Measurements from ENCODE around the gene SMIM9.
A peak's percentile ranks its signal among the peaks of the same experiment; 100 is the strongest.

The SMIM9 gene

DNA sequence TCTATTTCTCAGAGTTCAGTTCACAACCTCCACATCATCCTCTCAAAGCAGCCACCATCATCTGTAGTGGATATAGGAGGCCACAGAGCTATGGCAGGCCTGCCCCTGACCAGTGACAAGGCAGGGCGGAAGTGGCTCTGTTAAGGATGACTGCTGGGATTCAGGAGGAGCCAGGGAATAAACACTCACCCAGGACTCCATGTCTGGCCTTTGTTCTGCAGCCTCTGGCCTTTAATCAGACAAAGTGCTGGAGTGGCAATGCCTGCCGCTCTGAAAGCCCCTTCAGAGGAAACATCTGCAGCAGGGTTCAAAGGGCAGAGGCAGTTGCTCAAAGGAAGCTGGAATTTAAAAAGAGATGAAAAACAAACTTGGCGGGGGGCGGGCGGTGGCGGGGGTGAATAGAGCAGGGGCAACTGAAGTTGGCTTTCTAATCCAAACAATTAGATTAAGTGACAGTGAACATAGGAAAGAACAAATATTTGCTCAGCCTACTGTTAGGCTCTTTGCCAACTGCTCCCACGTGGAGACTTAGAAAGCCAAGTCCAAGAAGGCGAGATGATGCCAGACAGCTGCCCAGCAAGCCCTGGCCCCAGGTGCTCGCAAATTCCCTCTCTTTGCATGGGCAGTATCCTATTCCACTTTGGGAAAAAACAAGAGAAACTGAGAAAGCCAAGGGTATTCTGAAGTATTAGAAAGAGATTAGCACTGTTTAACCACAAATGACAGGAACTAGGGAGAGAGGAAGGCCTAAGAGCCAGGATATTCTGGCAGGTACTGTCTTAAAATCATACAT, 34.7 kb downstream of the SMIM9 start:
- no peak overlapping the region for H3K14ac ChIP-seq (ENCODE audit: low read length)
- no peak overlapping the region for H2BK15ac ChIP-seq (ENCODE audit: low read length)
- peaks cover 11 to 13% of the 10 kb centered on the region in 2 donors for H3K4me1 ChIP-seq (ENCODE audit: control insufficient read depth in 2 of 2, insufficient read depth in 1 of 2, low read depth in 1 of 2, low read length in 2 of 2)
- H2BK5ac ChIP-seq (ENCODE audit: low read length) = no peak overlapping the region
- no peak overlapping the region for H2BK120ac ChIP-seq (ENCODE audit: low read depth, low read length)
- no peak overlapping the region for H3K27ac ChIP-seq (replicated peaks; ENCODE audit: low read length)
- H3K36me3 ChIP-seq (replicated peaks in 1 of 2; ENCODE audit: control insufficient read depth in 2 of 2, insufficient read depth in 2 of 2, low read length in 2 of 2) = no peaks in the 10 kb centered on the region
- no peak overlapping the region for H3K23ac ChIP-seq (ENCODE audit: low read depth, low read length, poor library complexity)
- H3K4me3 ChIP-seq (ENCODE audit: low read length in 2 of 2) = no peak overlapping the region
- H3K4ac ChIP-seq (ENCODE audit: low read length) = no peak overlapping the region
- H3K4me2 ChIP-seq (ENCODE audit: insufficient read depth, low read length, poor library complexity, severe bottlenecking) = no peak overlapping the region
- peak; percentile 55 for DNase-seq (ENCODE audit: low spot score)
- H3K79me1 ChIP-seq (ENCODE audit: low read depth, low read length) = no peaks in the 10 kb centered on the region
- H2AFZ ChIP-seq (ENCODE audit: low read length) = no peak overlapping the region
- WGBS, 2 donors (ENCODE audit: extremely low coverage in 2 of 2, insufficient read length in 2 of 2, insufficient replicate concordance in 1 of 2) = no CpG with 5 or more reads among the region's 9 CpGs
- no peak overlapping the region for H2BK12ac ChIP-seq (ENCODE audit: low read length)
- H3K9ac ChIP-seq (ENCODE audit: low read depth, low read length, poor library complexity) = no peak overlapping the region
- H4K8ac ChIP-seq (ENCODE audit: low read depth, low read length) = no peak overlapping the region
- H3K27me3 ChIP-seq (ENCODE audit: control insufficient read depth in 3 of 3, insufficient read depth in 3 of 3, low read depth in 1 of 3, low read length in 3 of 3) = peaks cover 0 to 80% (median 35%) of the 10 kb centered on the region in 3 experiments
- no peak overlapping the region for H3K18ac ChIP-seq (ENCODE audit: low read length)
- H3K9me3 ChIP-seq (replicated peaks in 1 of 2; ENCODE audit: control insufficient read depth in 2 of 2, insufficient read depth in 1 of 2, low read depth in 1 of 2, low read length in 2 of 2) = no peaks in the 10 kb centered on the region
- no peak overlapping the region for H2AK5ac ChIP-seq (ENCODE audit: low read depth, low read length)
- no peak overlapping the region for H4K91ac ChIP-seq (ENCODE audit: low read depth, low read length, poor library complexity)

DNA sequence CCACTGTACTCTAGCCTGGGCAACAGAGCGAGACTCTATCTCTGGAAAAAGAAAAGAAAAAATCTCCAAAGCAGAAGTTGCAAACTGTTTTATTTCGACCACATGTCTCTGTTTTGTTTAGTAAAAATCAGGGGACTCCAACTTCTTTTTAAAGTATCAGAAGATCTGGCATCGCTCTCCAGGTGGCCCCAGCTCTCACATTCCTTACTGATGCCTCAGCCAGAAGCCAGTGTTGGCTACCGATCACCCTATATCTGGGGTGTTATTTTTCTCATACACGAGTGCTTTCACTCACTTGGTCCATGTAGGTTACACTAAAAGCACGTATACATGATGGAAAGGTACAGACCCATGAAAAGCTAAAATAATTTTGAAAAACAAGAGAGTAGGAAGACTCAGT, 37.5 kb downstream of the SMIM9 start:
- no peak overlapping the region for H3K9ac ChIP-seq (ENCODE audit: low read depth, low read length, poor library complexity)
- DNase-seq (ENCODE audit: low spot score) = no peak
- H2BK12ac ChIP-seq (ENCODE audit: low read length) = no peak overlapping the region

DNA sequence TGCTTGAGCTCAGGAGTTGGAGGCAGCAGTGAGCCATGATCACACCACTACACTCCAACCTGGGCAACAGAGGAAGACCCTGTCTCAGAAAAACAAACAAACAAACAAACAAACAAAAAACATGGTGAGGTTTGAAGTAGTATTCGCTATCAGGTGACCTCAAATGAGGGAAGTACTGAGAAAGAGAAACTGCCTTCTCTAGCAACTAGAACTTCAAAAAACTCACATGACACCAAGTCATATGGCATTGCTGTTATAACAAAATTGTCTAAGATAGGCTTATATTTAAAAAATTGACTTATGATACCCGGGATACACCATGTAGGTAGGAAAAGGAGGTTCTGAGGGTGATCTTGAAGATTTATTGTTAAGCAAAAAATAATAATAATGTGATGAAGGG, 39.4 kb downstream of the SMIM9 start:
- no peak overlapping the region for H4K91ac ChIP-seq (ENCODE audit: low read depth, low read length, poor library complexity)
- H3K27ac ChIP-seq (replicated peaks; ENCODE audit: low read length) = no peak overlapping the region
- H2BK120ac ChIP-seq (ENCODE audit: low read depth, low read length) = no peak overlapping the region
- no peak overlapping the region for H3K23ac ChIP-seq (ENCODE audit: low read depth, low read length, poor library complexity)
- no peak overlapping the region for H3K9ac ChIP-seq (ENCODE audit: low read depth, low read length, poor library complexity)
- H3K4me1 ChIP-seq (ENCODE audit: control insufficient read depth in 2 of 2, insufficient read depth in 1 of 2, low read depth in 1 of 2, low read length in 2 of 2) = peaks cover 7% of the 10 kb centered on the region in 2 donors
- H4K8ac ChIP-seq (ENCODE audit: low read depth, low read length) = no peak overlapping the region
- WGBS, 2 donors (ENCODE audit: extremely low coverage in 2 of 2, insufficient read length in 2 of 2, insufficient replicate concordance in 1 of 2) = no CpG with 5 or more reads among the region's 2 CpGs
- H3K9me3 ChIP-seq (replicated peaks in 1 of 2; ENCODE audit: control insufficient read depth in 2 of 2, insufficient read depth in 1 of 2, low read depth in 1 of 2, low read length in 2 of 2) = no peaks in the 10 kb centered on the region
- H2BK12ac ChIP-seq (ENCODE audit: low read length) = no peak overlapping the region
- H3K18ac ChIP-seq (ENCODE audit: low read length) = no peak overlapping the region
- H3K14ac ChIP-seq (ENCODE audit: low read length) = no peak overlapping the region
- no peaks in the 10 kb centered on the region for H3K36me3 ChIP-seq (replicated peaks in 1 of 2; ENCODE audit: control insufficient read depth in 2 of 2, insufficient read depth in 2 of 2, low read length in 2 of 2)
- no peaks in the 10 kb centered on the region for H3K79me1 ChIP-seq (ENCODE audit: low read depth, low read length)
- no peak overlapping the region for H2BK15ac ChIP-seq (ENCODE audit: low read length)
- H2AK5ac ChIP-seq (ENCODE audit: low read depth, low read length) = no peak overlapping the region
- no peak overlapping the region for H2AFZ ChIP-seq (ENCODE audit: low read length)
- H3K4ac ChIP-seq (ENCODE audit: low read length) = no peak overlapping the region
- H3K27me3 ChIP-seq (ENCODE audit: control insufficient read depth in 3 of 3, insufficient read depth in 3 of 3, low read depth in 1 of 3, low read length in 3 of 3) = peaks cover 0 to 79% (median 1%) of the 10 kb centered on the region in 3 experiments
- H3K4me3 ChIP-seq (ENCODE audit: low read length in 2 of 2) = no peak overlapping the region
- no peak overlapping the region for H3K4me2 ChIP-seq (ENCODE audit: insufficient read depth, low read length, poor library complexity, severe bottlenecking)
- DNase-seq (ENCODE audit: low spot score) = no peak
- no peak overlapping the region for H2BK5ac ChIP-seq (ENCODE audit: low read length)

More for the DNA sequence above, 37.5 kb downstream of the SMIM9 start:
- no peak overlapping the region for H3K4me3 ChIP-seq (ENCODE audit: low read length in 2 of 2)
- no peak overlapping the region for H3K14ac ChIP-seq (ENCODE audit: low read length)
- no peak overlapping the region for H2AFZ ChIP-seq (ENCODE audit: low read length)
- no peak overlapping the region for H3K4me2 ChIP-seq (ENCODE audit: insufficient read depth, low read length, poor library complexity, severe bottlenecking)
- H3K4ac ChIP-seq (ENCODE audit: low read length) = no peak overlapping the region
- H3K27ac ChIP-seq (replicated peaks; ENCODE audit: low read length) = no peak overlapping the region
- H3K18ac ChIP-seq (ENCODE audit: low read length) = no peak overlapping the region
- H3K9me3 ChIP-seq (replicated peaks in 1 of 2; ENCODE audit: control insufficient read depth in 2 of 2, insufficient read depth in 1 of 2, low read depth in 1 of 2, low read length in 2 of 2) = no peaks in the 10 kb centered on the region
- H3K23ac ChIP-seq (ENCODE audit: low read depth, low read length, poor library complexity) = no peak overlapping the region
- no peak overlapping the region for H4K8ac ChIP-seq (ENCODE audit: low read depth, low read length)
- peaks cover 0 to 79% (median 13%) of the 10 kb centered on the region in 3 experiments for H3K27me3 ChIP-seq (ENCODE audit: control insufficient read depth in 3 of 3, insufficient read depth in 3 of 3, low read depth in 1 of 3, low read length in 3 of 3)
- H2BK5ac ChIP-seq (ENCODE audit: low read length) = no peak overlapping the region
- no peak overlapping the region for H2AK5ac ChIP-seq (ENCODE audit: low read depth, low read length)
- H3K4me1 ChIP-seq (ENCODE audit: control insufficient read depth in 2 of 2, insufficient read depth in 1 of 2, low read depth in 1 of 2, low read length in 2 of 2) = peaks cover 11 to 13% of the 10 kb centered on the region in 2 donors
- no peaks in the 10 kb centered on the region for H3K79me1 ChIP-seq (ENCODE audit: low read depth, low read length)
- H4K91ac ChIP-seq (ENCODE audit: low read depth, low read length, poor library complexity) = no peak overlapping the region
- no CpG with 5 or more reads among the region's 6 CpGs for WGBS, 2 donors (ENCODE audit: extremely low coverage in 2 of 2, insufficient read length in 2 of 2, insufficient replicate concordance in 1 of 2)
- no peak overlapping the region for H2BK120ac ChIP-seq (ENCODE audit: low read depth, low read length)
- no peak overlapping the region for H2BK15ac ChIP-seq (ENCODE audit: low read length)
- no peaks in the 10 kb centered on the region for H3K36me3 ChIP-seq (replicated peaks in 1 of 2; ENCODE audit: control insufficient read depth in 2 of 2, insufficient read depth in 2 of 2, low read length in 2 of 2)

DNA sequence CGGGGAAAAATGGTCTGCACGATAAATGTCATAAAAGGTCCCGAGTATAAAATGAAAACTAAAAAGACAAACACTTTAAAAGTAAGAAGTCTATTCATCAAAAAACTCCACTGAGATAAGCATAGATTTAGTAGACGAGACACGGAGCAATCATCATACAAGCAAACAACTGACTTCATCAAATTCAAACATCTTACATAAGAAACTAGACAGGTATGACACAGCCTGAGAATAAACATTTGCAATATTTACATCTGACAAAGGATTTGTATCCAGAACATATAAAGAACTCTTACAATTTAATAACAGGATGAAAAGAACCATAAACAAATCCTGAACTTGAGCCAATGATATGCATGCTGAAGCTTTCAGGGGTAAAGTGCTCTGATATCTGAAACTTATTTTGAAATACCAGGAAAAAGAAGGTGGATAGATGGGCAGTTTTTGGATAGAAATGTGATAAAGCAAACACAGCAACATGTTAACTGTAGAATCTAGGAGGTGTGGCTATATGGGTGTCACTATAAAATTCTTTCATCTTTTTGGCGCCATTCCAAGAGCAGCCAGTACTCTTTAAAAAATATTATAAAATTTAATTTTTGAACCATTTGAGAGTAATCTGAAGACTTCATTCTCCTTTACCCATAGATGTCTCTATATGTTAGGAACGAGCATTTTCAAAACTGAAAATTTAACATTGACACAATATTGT, 41.2 kb downstream of the SMIM9 start:
- no peaks in the 10 kb centered on the region for H3K36me3 ChIP-seq (replicated peaks in 1 of 2; ENCODE audit: control insufficient read depth in 2 of 2, insufficient read depth in 2 of 2, low read length in 2 of 2)
- no peak overlapping the region for H2BK15ac ChIP-seq (ENCODE audit: low read length)
- no peak overlapping the region for H2BK120ac ChIP-seq (ENCODE audit: low read depth, low read length)
- H3K4me1 ChIP-seq (ENCODE audit: control insufficient read depth in 2 of 2, insufficient read depth in 1 of 2, low read depth in 1 of 2, low read length in 2 of 2) = no peaks in the 10 kb centered on the region
- no peak overlapping the region for H2BK12ac ChIP-seq (ENCODE audit: low read length)
- no peak overlapping the region for H2AK5ac ChIP-seq (ENCODE audit: low read depth, low read length)
- WGBS, 2 donors (ENCODE audit: extremely low coverage in 2 of 2, insufficient read length in 2 of 2, insufficient replicate concordance in 1 of 2) = no CpG with 5 or more reads among the region's 7 CpGs
- H3K14ac ChIP-seq (ENCODE audit: low read length) = no peak overlapping the region
- H3K4me3 ChIP-seq (ENCODE audit: low read length in 2 of 2) = no peak overlapping the region
- H4K91ac ChIP-seq (ENCODE audit: low read depth, low read length, poor library complexity) = no peak overlapping the region
- H3K27ac ChIP-seq (replicated peaks; ENCODE audit: low read length) = no peak overlapping the region
- H3K9ac ChIP-seq (ENCODE audit: low read depth, low read length, poor library complexity) = no peak overlapping the region
- no peak overlapping the region for H3K18ac ChIP-seq (ENCODE audit: low read length)
- H3K4ac ChIP-seq (ENCODE audit: low read length) = no peak overlapping the region
- no peak overlapping the region for H3K23ac ChIP-seq (ENCODE audit: low read depth, low read length, poor library complexity)
- H4K8ac ChIP-seq (ENCODE audit: low read depth, low read length) = no peak overlapping the region
- no peaks in the 10 kb centered on the region for H3K79me1 ChIP-seq (ENCODE audit: low read depth, low read length)
- H3K4me2 ChIP-seq (ENCODE audit: insufficient read depth, low read length, poor library complexity, severe bottlenecking) = no peak overlapping the region
- H2BK5ac ChIP-seq (ENCODE audit: low read length) = no peak overlapping the region
- DNase-seq (ENCODE audit: low spot score) = no peak
- H2AFZ ChIP-seq (ENCODE audit: low read length) = no peak overlapping the region
- H3K9me3 ChIP-seq (replicated peaks in 1 of 2; ENCODE audit: control insufficient read depth in 2 of 2, insufficient read depth in 1 of 2, low read depth in 1 of 2, low read length in 2 of 2) = no peaks in the 10 kb centered on the region
- H3K27me3 ChIP-seq (ENCODE audit: control insufficient read depth in 3 of 3, insufficient read depth in 3 of 3, low read depth in 1 of 3, low read length in 3 of 3) = peaks cover 0 to 93% (median 1%) of the 10 kb centered on the region in 3 experiments

Measured in neuronal stem cell (in vitro differentiated cells).